CD4-positive, alpha-beta T cell treated with Interleukin-17A for 1 hour (primary cell): ENCODE data around the gene TMEM62.
"Not testable (repeated sequence)": the region's sequence is repeated elsewhere in the genome, so short reads cannot be mapped to it uniquely, and the experiment has no call there.

Experiments
- DNase-seq: peaks from one replicate; pipeline ENCODE4 v3.0.0-alpha.2; 2020

The TMEM62 gene

GRCh38 chr15:43184407-43185124 is 51.2 kb downstream of the TMEM62 start:
- no peak for DNase-seq

- peak; percentile 94 for DNase-seq
Measured at GRCh38 chr15:43185157-43186002, 52.0 kb downstream of the TMEM62 start, which contains the start of gene CCNDBP1. Gene CCNDBP1 (plus strand): TSS chr15:43185403. CDS start chr15:43185499, 96 bp downstream.

GRCh38 chr15:43186003-43186353 is 52.6 kb downstream of the TMEM62 start:
- DNase-seq = no peak

- peak; percentile 72 for DNase-seq
Measured at GRCh38 chr15:43187544-43188155, 54.3 kb downstream of the TMEM62 start.

- DNase-seq = no peak
Measured at GRCh38 chr15:43189296-43189695, 55.9 kb downstream of the TMEM62 start.

- DNase-seq = no peak
Measured at GRCh38 chr15:43190178-43190577, 56.8 kb downstream of the TMEM62 start.

- DNase-seq = no peak
Measured at GRCh38 chr15:43193710-43194109, 60.3 kb downstream of the TMEM62 start.

- DNase-seq = no peak
Measured at GRCh38 chr15:43194795-43195194, 61.4 kb downstream of the TMEM62 start.

- no peak for DNase-seq
Measured at GRCh38 chr15:43196760-43197548, 63.6 kb downstream of the TMEM62 start.

GRCh38 chr15:43197773-43198172 is 64.4 kb downstream of the TMEM62 start:
- not testable (repeated sequence) for DNase-seq

GRCh38 chr15:43198556-43198955 is 65.2 kb downstream of the TMEM62 start:
- DNase-seq = not testable (repeated sequence)

GRCh38 chr15:43198992-43199391 is 65.6 kb downstream of the TMEM62 start:
- DNase-seq = no peak

GRCh38 chr15:43199945-43200488 is 66.6 kb downstream of the TMEM62 start:
- DNase-seq = no peak

GRCh38 chr15:43204016-43204901 is 70.9 kb downstream of the TMEM62 start:
- peak; percentile 48 for DNase-seq

GRCh38 chr15:43206054-43206453 is 72.7 kb downstream of the TMEM62 start:
- no peak for DNase-seq

GRCh38 chr15:43207024-43207423 is 73.6 kb downstream of the TMEM62 start:
- no peak for DNase-seq

- no peak for DNase-seq
Measured at GRCh38 chr15:43208052-43209002, 74.9 kb downstream of the TMEM62 start.

GRCh38 chr15:43209059-43209824 is 75.9 kb downstream of the TMEM62 start:
- DNase-seq = no peak

GRCh38 chr15:43210172-43210745 is 76.9 kb downstream of the TMEM62 start:
- no peak for DNase-seq
